RPMI7951 (cell line): ENCODE measurements around the gene HIVEP3. TPM values are rescaled to one million over a fixed set of nuclear protein-coding genes. Genes with fewer than 3 reads are reported as not detected.

Source experiments
- DNase-seq: peaks from one replicate; pipeline ENCODE4 v3.0.0-alpha.2; 2012; ENCODE audit warnings: low read depth
- total RNA-seq: library from RNA; depleted of rRNA; stranded (reverse); fragments of >200 nt; shearing (Covaris generic); gene quantifications from 2 replicates; pipeline ENCODE4 v1.2.3, GENCODE V29; 2014

Gene HIVEP3
- total RNA-seq, 1 experiment from 2014 or later: 4.1 TPM

DNA sequence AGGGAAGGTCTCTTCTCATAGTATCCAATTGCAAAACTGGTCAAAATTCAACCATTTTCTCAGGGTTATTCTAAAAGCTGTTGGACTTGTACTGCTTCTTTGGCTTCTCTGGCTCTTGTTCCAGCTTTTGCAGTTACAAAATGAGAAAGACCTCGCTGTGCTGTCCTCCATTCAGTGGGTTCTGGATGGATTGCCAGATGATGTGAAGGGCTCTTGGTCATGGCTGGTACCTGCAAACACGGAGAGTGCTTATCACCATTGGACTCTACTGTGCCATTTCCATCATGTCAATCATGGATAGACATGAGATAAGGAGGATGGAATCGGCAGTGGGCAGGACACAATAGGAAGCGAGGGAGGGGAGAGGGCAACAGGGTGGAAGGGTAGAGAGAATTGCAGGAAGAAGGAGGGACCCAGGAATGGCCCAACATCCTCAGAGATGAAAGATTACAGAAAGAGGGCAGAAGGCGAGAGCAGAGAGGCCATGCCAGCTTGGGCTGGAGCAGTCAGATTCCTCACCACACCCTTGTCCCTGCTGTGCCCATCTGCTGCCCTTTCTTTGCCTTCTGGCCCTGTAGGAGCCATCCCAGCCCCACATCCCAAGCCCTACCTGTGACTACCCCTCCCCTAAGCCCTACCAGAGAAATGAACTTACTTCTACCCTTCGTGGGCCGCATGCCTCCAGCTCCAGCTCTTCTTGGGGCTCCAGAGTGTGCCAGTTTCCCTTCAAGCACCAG lies 70.3 kb downstream of the HIVEP3 start:
- DNase-seq: no peak

DNA sequence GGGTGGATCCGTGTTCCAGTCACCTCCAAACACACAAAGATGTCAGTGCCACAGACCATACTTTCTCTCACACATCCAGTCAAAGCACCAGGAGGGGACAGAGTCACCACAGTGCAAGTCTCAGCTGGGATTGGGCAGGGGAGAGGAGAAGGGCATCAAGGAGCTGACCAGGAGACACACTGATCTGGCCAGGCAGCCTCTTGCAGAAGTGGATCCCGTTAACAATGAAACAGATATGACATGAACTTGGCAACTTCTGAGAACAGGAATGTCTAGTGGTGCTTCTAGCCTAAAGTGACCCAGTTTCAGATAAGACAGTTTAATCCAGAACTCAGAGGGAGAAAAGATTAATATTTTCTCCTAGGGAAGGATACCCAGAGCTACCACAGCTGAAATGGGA lies 71.0 kb downstream of the HIVEP3 start:
- no peak for DNase-seq

DNA sequence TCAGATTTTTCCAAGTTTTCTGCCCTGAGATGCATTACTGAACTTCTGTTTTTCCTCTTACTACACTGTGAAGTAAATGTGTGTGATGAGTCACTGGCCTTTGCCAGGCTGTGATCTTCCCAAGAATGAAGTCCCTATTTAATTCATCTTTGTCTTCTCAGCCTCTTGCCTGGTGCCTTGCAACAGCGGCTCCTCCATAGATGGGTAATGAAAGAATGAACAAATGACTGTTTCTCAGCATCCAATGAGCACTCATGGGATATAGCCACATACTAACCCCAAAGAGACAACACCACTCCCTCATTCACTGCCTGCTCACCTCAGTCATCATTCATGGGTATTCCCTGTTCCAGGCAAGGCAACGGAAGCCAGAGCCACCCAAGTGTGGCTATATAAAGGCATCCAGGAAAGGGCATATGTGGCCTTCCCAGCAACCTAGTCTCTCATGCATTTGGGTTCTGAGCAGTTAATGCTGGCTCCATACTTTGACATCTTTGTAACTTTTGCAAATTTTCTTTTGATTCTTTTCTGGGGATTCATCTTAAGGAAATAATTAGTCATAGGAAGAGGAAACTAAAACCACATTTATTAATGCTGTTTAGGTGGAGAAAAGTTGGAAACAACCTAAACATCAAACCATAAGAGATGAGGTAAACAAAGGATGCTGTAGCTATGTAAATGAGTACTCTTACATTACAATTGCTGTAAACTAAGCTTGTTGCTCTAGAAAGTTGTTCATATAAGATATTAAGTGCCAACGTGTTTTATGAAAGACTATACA lies 71.9 kb downstream of the HIVEP3 start:
- peak; percentile 78 for DNase-seq

DNA sequence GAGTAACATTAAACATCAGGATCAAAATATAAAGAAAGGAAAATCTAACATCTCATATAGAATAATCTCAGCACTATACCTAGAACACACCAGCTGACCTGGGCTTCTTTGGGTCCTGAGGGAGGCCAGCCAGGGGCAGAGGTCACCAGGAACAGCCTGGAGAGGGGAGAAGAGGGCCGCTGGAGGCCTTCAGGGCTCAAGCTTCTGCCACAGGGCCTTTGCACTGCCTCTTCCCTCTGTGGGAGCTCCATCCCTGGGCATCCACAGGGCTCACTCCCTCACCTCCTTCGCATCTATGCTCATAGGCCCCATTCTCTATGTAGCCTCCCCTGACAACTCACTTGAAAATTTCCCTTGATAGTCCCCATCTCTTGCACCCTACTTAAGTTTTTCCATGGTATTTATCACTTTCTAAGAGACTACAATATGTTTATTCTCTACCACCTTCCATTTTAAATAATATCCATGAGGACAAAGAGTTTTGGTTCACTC lies 73.9 kb downstream of the HIVEP3 start:
- no peak for DNase-seq

GRCh38 chr1:41844255-41844654 lies 74.5 kb downstream of the HIVEP3 start:
- no peak for DNase-seq

GRCh38 chr1:41842993-41843755 lies 75.5 kb downstream of the HIVEP3 start:
- DNase-seq: peak; percentile 80

DNA sequence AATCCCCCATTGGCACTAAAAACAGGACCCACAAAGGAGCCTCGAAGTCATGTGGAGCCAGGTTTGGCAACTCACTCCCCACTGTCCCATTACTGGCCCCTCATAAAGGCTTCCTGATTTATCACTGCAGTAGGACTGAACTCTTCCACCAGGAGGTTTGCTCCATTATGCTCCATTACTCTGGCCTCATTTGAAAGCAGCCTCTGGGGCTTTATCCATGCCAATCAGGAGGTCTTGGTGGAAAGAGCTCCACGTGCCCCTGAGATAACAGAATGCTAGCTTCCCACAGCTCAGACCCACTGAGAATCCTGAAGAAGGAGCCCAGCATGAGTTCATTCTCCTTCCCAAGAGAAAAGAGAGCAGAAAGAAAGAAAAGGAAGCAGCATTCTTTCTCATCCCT lies 76.4 kb downstream of the HIVEP3 start:
- DNase-seq: no peak

DNA sequence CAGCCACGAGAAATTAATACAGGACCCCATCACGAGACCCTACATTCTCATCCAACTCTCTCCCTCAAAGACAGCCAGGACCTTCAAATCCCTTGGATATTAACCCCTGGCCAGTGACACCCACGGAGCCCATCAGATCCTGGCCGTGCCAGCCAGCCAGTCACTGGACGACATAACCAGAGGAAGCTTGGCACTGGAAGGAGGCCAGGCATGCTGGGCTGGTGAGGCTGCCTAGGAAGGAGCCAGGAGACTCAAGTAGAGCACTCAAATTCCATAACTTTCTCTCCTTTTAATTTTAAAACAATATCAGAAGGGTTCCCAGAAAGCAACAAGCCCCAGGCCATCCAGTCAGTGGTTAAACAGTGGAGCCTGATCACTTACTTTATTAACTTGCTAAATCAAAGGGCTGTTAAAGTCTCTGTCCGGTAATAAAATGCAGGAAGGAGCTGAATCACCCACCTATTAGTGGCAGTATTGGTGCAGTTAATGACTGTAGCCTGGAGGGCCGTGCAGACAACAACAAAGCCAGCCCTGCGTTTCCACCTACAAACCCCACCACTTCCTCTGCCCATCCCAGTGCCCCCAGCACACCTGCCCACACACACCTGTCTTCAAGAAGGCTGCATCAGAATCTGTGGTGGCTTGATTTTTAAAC lies 78.0 kb downstream of the HIVEP3 start:
- DNase-seq: peak; percentile 52

DNA sequence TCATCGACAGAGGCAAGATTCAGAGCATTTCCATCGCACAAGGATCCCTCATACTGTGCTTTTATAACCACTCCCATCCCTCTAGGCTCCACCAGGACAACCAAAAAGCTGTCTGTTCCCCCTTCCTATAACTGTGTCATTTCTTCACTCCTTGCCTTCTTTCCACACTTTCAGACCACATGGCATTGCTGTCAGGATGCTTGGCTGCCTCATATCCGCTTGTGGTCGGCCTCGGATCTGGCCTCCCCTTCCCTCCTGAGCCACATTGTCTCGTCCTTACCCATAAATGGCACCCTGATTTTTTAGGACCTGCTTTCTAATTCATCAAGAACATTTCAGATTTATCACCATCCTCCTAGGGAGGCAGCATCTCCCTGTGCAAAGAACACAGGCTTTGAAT lies 80.5 kb downstream of the HIVEP3 start:
- peak; percentile 24 for DNase-seq

DNA sequence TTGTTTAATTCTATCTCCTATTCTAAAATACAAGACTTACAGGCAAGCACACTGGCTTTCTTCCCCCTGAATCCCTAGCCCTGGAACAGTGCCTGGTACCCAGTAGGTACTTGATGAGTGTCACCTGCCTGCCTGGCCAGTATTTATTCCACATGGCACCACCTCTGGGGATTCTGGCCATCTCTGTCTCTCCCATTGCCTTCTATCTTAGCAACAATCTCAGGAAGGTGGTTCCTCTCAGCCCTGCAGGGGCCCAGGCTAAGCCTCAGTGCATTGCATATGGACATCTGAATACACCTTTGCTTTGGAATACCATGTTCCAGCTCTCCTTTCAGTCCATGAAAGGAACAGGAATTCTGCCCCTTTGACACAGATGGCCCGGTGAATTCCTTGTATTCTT lies 81.0 kb downstream of the HIVEP3 start:
- DNase-seq: no peak

DNA sequence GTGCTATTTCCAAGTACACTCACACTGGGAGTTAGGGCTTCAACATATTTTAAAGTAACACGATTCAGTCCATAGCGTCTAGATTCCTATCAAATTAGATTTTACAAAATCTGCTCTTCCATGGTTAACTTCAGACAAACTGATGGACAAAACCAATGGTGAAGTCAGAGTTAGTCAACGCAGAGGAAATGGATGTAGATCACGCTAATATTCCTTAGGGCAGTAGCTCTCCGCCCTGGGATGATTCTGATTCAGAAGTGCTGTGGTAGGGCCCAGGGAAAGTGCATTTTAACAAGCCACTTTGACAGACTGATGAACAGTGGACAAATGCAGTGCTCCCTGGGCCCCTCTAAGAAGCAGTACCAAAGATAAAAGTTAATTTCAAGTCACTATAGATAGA lies 83.2 kb downstream of the HIVEP3 start:
- peak; percentile 42 for DNase-seq

DNA sequence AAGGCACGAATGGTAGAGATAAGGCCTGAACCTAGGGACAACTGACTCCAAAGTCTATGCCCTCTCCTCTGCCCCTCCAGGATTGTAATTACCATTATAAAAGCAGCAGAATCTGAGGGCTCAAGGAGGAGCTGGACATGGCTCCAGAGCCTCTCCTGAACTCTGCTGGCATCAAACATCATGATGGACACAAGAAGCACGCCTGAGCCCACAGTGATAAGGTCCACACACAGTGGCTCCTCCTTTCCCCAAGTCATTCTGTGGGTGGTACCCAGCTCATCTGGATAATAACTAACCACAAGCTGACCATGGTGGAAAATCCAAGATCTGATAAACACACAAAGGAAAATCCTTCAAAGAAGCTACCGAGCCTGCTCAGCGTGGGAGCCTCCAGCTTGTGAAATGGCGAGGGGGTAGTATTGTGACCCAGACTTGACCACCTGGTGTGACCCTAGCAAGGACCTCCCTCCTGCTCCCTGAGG lies 85.2 kb downstream of the HIVEP3 start:
- DNase-seq: no peak

DNA sequence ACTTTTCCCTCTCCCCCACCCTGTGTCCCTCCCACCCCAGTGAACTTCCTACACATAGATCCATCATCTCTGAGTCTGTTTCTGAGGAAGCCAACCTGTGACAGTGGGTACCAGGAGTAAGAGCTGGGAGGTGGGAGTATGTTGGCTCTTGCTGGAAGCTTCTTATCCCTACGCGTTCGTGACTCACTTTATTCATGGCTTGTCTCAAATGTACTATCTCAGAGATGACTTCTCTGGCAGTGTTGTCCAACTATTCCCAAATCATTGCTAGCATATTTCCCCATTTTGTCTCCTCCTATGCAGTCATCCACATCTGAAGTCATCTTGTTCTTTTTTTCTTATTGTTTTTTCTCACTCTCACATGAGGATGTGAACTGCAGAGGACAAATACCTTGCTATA lies 88.0 kb downstream of the HIVEP3 start:
- no peak for DNase-seq

- peak; percentile 71 for DNase-seq
Measured at GRCh38 chr1:41827991-41828570, 90.6 kb downstream of the HIVEP3 start.

DNA sequence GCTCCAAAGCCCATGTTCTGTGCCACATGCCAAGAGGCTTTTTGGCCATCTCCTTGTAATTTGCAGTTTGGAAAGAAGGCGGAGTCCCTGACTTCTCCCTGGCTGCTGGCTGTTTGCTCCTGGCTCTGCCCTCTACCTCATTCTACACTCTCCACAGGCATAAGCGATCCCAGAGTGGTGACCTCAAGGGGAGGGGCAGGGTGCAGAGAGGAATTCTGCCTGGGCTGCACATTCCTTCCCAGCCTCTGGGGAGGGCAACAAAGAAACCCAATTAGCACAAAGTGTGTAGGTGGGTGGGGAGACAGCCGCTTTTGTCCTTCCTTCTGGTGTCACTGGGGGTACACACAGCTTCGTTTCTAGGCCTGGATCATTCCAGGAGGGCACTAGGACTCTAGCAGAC lies 95.3 kb downstream of the HIVEP3 start:
- no peak for DNase-seq

- no peak for DNase-seq
Measured at GRCh38 chr1:41822866-41823265, 95.9 kb downstream of the HIVEP3 start.

DNA sequence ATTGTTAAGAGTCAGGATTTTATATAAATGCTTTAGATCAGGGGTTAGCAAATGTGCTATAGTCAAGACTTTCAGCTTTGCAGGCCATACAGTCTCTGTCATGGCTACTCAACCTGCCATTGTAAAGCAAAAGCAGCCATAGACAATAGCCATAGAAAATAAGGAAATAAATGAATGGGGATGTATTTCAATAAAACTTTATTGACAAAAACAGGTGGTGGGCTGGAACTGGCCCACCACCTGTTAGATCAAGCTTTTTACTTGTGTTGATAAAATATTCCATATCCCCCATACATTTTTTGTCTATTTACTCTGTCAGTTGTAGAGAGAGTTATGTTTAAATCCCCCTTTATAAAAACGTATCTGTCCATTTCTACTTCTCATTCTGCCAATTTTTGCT lies 98.9 kb downstream of the HIVEP3 start:
- no peak for DNase-seq

- no peak for DNase-seq
Measured at GRCh38 chr1:41819069-41819468, 99.7 kb downstream of the HIVEP3 start.

DNA sequence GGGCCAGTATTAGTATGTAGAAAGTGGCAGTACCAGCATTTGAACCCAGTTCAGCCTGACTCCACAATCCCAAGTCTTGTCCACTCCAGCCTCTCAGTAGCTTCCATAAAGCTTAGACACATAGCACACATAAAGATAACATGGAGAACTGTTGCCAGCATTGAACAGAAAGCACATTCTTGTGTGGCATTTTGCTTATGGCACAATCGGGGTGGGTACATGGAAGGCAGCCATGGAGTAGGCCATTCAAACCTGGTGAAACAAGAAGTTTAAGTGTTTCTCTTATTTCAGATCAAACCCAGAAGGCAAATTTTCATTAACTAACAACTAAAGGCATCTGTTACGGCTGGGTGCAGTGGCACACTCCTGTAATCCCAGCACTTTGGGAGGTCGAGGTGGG lies 102.7 kb downstream of the HIVEP3 start:
- DNase-seq: no peak

- no peak for DNase-seq
Measured at GRCh38 chr1:41813755-41814745, 104.7 kb downstream of the HIVEP3 start.
